Measurements from ENCODE around the gene SMARCC2.

- TF ChIP-seq SIN3A (IDR thresholded peaks at IDR 0.05; ENCODE audit: borderline replicate concordance, insufficient read depth, low read depth, low read length) = no peak
- no peak for TF ChIP-seq CTCF (IDR thresholded peaks at IDR 0.05)
- no peak for TF ChIP-seq POLR2AphosphoS5 (IDR thresholded peaks at IDR 0.05; ENCODE audit: low read depth, low read length)
Observed at GRCh38 chr12:56212361-56212760, 23.1 kb upstream of the SMARCC2 start.

Measured in Panc1 (cell line).